ENCODE measurements around the gene OR7A5.
"Not testable (repeated sequence)": the region's sequence is repeated elsewhere in the genome, so short reads cannot be mapped to it uniquely, and the experiment has no call there.

Gene OR7A5

DNA sequence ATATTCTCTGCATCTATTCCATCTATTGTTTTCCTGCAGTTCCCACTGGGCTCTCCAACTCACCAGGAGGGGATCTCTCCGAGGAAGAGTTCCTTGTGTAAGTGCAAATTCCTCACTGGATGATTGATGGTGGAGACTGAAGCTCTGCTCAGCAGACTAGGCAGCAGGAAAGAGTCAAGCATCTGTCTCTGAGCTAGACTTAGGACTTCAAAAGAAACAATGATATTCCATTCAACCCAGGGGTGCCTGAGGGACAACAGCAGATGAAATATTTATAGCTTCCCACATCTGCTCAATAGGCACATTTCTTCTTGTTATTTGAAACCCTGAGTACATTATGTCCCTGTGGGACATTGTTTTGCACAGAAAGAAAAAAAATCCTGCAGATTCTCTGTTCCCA lies at the start of gene OR7A5, which contains the start of gene OR7C1:
TSS of gene OR7A5 (minus strand) at position 175 of the 400 bp plus-strand sequence. CDS start 6,944 bp downstream, outside the sequence.
TSS of gene OR7C1 (minus strand) at position 175 of the 400 bp plus-strand sequence. CDS start 35,049 bp downstream, outside the sequence.
- no peak for DNase-seq

DNA sequence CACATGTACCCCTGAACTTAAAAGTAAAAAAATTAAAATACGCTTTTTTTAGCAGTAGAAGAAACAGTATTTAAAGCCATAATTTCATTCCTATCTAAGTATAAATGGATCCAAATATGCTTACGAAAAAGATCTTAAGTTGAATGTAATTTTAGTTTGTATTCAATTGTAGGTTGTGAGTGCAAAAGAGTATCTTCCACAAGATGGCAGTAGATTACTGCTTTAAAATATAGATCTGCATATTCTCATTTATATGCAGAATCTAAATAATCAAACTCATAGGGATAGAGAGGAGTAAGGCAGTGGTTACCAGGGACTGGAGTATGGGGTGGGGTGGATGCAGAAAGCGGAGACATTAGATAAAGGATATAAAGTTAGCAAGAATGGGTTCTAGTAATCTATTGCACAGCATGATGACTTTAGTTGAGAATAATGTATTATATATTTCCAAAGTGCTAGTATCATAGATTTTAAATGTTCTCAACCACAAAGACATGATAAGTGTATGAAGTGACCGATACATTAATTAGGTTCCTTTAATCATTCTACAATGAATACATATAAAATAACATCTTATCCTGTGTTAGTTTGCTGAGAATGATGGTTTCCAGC lies 36.7 kb upstream of the OR7A5 start:
- DNase-seq = no peak

DNA sequence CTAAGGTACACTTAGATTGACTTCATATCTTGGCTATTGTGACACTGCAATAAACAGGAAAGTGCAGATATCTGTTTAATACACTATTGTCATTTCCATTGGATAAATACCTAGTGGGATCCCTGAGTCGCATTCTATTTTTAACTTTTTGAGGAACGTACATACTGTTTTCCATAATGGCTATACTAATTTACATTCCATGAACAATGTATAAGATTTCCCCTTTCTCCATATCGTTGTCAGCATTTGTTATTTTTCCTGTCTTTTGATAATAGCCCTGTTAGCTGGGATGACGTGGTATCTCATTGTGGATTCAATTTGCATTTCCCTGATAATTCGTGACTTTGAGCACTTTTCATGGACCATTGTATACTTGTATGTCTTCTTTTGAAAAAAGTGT lies 33.5 kb upstream of the OR7A5 start:
- no peak for DNase-seq

DNA sequence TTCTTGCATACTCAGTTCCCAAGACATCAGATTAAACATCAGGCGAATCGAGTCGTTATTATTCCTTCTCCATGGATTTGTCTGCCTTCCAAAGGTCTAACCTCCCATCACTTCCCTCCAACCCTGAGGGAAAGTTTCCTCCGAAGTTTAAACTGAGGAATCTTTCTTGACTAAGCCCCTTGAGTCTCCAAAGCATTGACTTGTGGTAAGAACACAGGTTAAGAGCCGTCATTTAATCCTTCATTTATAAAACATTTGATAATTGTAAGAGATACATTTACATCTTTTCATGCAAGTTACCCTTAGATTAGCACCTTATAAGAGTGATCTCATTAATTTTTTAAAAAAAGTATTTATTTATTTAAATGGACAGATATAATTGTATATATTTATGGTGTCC lies 13.8 kb upstream of the OR7A5 start, which contains the start of gene OR7A10:
TSS of gene OR7A10 (minus strand) at position 101 of the 400 bp plus-strand sequence. CDS start 7,045 bp downstream, outside the sequence.
- no peak for DNase-seq

DNA sequence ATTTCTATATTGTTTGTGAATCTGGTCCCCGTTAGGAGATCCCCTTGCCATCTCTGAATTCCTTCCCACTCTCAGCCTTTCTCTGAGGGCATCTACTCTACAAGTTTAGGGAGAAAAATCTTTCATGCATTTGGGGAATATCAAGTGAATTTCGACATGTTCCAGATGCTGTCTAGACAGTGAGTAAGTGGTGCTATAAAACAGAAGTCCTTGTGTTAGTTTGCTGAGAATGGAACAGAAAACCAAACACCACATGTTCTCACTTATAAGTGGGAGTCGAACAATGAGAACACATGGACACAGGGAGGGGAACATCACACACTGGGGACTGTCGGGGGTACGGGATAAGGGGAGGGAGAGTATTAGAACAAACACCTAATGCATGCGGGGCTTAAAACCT lies 8.6 kb upstream of the OR7A5 start:
- no peak for DNase-seq

DNA sequence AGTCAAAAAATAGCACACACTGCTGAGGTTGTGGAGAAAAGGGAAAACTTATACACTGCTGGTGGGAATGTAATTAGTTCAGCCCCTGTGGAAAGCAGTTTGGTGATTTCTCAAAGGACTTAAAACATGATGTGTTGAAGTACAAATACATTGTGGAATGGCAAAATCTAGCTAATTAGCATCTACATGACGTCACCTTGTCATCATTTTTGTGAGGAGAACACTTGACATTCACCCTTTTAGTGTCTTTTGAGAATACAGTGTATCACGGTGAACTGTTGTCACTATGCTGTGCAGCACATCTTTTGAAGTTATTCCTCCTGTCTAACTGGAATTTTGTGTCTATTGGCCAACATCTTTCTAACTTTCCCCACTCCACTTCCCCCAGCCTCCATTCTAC lies 8.2 kb upstream of the OR7A5 start:
- DNase-seq = no peak

DNA sequence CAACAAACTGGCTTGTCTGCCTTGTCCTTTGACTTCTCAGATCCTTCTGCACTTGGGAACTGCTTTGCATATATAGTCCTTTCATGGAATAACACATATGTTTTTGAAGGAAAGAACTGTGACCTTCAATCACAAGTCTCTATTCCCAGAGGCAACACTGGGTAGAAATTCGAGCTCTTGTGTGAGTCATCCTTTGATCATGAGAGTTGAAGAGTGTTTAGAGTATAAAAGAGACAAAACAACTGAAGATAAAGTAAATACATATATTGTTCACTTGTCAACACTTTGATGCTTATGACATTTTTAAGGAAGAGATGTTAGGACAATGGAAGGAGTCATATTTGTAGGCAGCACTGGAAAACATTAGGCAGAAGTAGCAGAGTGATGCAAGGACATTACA lies 5.2 kb upstream of the OR7A5 start:
- no peak for DNase-seq

DNA sequence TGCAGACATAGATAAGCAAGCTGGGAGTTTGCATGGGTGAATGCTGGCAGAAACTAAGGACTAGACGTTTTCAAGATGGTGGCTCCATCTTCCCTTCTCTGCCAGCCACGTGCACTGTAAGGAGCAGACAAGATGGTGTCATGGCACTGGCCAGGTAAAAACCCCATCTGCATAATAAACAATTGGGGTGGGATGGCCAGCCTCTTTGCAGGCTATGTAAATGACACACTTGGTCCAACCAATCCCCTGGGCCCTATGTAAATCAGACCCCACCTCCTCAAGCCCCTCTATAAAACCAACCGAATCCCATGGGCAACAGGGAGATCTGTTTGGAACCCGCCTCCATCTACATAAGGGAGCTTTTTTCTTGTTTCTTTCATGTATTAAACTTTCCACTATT lies 2.4 kb upstream of the OR7A5 start:
- DNase-seq = no peak

DNA sequence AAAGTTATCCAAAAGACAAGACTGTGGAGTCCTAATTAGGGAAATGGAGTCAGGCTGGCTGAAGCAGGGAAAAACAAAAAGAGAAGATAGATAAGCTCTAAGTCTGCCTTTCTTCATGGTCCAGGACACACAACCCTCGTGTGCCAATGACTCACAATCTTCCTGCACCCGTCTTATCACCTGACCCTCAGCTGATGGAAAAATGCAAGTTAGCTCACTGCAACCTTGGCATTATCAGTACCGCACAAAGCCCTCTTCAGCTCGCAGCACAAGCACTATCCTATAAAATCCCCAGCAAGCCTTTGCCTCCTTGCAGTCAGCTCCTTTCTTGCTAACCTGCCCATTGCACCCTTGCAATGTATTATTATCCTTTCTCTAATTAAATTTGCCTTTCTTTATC lies 4.3 kb downstream of the OR7A5 start:
- DNase-seq = no peak

DNA sequence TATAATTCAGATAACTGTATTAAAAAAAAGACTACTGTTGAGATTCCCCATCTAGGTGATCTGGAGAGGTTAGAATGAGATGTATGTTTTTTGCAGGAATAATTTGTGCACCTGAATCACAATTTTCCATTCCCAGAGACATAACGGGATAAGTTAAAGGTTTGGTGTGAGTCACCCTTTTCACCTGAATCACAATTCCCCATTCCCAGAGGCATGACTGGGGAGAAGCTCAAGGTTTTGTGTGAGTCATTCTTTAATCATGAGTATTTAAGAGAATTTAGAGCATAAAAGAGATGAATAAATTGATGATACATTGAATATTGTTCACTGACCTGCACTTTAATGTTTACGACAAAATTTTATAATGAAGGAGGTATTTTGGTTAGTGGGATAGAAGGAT lies 9.0 kb downstream of the OR7A5 start:
- DNase-seq = no peak

DNA sequence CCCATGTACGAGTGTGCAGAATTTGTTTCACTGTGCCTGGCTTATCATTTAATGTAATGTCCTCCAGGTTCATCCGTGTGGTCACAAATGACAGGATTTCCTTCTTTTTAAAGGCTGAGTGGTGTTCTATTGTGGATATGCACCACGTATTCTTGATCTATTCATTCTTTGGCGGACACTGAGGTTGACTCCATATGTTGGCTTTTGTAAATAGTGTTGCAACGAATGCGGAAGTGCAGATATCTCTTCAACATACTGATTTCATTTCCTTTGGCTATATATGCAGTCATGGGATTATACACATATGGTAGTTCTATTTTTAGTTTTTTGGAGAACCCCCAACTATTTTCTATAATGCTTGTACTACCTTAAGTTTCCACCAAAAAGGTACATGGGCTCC lies 13.0 kb downstream of the OR7A5 start:
- no peak for DNase-seq

DNA sequence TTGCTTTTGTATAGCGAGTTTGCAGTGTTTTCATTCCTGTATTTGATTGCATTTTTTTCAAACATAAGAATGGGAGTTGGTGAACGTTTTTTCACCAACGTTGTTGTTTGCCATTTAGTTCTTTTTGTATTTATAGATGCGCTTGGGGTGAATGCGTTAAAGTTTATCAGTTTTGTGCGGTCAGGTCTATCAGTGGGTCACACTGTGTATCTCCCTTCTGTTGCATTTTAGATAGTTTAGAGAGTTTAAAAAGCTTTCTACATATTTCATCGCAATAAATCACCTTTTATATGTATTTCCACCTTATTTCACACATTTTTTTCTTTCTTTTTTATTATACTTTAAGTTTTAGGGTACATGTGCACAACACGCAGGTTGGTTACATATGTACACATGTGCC lies 16.4 kb downstream of the OR7A5 start:
- no peak for DNase-seq

DNA sequence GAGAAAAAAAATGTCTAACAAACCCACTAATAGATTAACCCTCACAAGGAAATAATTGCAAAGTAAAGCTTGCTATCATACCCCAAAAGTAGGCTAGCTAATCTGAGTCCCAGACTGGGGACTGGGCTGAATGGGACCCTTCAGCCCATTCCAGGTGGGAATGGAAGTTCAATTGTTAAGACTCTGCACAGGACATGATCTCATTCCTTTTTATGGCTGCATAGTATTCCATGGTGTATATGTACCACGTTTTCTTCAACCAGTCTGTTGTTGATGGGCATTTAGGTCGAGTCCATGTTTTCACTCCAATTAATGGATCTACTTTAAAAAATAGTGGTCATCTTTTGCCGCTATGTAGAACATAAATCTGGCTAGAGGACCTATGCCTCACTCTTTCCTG lies 17.9 kb downstream of the OR7A5 start:
- DNase-seq = no peak

DNA sequence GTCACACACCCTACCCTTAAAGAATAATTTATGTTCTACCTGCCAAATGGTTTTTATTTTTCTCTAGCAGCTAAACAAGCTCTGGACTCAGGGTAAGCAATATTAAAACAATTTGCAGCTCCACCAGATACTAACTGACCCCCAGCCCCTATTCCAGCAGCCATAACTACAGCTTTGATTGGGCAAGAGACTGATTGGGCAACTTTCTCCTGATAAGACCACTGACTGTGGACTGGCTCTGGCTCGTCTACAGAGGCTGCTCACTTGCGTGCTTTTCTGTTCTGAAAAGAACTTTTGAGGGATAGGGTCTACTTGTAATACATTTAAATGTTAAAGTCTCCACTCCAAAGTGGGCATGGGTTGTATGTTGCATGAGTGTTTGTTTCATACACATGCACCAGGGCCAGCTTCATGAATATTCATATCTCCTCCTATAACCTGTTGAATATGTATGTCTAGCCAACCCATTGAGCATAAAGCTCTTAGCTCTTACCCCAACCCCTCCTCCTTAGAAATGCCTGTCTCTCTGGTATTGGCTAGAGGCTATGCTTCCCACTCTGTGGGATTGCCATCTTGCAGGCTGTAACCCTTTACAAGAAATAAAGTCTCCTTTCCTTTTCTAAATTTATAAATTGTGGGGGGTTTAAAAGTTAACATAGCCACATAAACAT lies 19.9 kb downstream of the OR7A5 start:
- no peak for DNase-seq

DNA sequence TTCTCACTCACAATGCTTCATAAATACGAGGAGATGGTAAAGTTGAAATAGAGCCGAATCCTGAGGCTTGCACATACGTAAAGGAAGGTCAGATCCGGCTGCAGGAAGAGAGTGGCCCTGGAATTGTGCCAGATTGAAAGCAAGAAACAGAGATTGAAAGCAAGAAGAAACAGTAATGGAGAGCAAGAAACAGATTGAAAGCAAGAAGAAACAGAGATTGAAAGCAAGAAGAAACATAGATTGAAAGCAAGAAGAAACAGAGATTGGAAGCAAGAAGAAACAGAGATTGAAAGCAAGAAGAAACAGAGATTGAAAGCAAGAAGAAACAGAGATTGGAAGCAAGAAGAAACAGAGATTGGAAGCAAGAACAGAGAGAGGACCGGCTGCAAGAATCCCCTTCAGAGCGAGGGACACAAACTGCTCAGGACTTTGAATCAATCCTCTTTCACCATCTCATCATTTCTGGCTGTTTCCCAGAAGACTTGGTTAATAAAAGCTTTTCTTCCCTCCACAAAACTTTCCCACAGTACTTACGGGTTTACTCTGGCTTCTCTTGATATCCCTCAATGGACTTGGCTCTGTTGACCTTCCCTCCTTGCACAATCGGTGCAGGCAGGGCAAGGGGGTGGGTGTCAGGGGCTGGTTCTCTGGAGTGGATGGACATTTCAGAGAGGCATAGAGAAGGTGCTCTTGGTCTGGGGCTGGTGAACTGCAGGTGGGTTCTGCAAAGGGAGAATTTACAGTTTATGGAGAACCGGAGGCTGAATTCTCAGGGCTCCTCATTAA lies 25.5 kb downstream of the OR7A5 start:
- no peak for DNase-seq

DNA sequence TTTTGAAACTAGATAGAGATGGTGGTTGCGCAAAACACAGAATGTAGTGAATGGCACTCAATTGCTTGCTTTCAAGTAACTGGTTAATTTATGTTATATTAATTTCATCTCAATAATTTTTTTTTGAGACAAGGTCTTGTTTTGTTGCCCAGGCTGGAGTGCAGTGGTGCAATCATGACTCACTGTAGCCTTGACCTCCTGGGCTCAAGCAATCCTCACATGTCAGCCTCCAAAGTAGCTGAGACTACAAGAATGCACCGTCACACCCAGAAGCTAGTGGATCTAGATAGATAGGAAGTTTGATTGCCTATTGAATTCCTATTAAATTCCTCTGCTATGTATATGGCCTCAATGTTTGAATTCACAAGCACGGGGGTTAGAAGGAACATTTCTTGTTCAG lies 30.2 kb downstream of the OR7A5 start:
- no peak for DNase-seq

DNA sequence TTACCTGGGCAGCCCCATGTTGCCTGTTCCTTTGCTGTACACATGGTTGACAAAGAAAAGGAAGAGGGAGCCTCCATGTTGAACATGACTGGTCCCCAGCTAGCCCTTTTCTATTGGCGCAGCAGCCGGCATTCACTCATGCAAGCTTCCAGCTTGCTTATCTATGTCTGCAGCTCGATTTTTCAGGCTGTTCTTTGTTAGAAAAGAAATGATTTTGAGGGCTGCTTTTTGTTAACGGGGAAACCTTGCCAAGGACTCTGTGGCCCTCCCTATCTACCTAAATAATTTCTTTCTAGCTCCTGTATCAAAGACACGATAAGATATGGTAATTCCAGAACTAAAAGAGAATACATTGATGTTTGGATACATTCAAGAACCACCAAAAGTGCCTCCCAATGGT lies 36.2 kb downstream of the OR7A5 start:
- DNase-seq = no peak

DNA sequence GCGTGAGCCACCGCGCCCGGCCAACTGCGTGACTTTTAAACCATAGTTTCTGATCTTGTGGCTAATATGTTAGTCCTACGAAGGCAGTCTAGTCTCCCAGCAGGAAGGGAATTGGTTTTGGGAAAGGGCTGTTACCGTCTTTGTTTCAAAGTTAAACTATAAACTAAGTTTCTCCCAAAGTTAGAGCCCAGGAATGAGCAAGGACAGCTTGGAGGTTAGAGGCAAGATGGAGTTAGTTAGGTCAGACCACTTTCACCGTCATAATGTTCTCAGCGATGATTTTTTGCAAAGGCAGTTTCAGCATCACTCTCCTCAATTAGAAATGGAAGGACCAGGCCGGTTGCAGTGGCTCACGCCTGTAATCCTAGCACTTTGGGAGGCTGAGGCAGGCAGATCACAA lies 39.0 kb downstream of the OR7A5 start:
- DNase-seq = no peak

DNA sequence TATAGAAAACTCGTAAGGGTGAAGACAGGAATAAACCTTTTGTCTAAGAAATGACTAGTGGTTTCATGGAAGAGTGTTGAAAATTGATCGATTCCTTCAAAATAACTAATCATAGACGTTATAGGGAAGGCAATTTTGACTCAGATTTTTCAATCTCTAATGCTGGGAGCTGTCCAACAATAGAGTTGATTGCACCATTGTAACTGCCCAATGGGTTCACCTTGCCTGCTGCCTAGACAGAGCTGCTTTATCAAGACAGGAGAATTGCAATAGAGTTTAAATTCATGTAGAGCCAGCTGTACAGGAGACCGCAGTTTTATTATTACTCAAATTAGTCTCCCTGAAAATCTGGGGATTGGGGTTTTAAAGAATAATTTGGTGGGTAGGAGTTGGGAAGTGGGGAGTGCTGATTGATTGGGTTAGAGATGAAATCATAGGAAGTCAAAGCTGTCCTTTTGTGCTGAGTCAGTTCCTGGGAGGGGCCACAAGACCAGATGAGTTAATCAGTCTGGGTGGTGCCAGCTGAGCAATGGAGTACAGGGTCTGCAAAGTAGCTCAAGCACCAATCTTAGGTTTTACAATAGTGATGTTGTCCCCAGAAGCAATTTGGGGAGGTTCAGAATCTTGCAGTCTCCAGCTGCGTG lies 39.8 kb downstream of the OR7A5 start:
- no peak for DNase-seq

DNA sequence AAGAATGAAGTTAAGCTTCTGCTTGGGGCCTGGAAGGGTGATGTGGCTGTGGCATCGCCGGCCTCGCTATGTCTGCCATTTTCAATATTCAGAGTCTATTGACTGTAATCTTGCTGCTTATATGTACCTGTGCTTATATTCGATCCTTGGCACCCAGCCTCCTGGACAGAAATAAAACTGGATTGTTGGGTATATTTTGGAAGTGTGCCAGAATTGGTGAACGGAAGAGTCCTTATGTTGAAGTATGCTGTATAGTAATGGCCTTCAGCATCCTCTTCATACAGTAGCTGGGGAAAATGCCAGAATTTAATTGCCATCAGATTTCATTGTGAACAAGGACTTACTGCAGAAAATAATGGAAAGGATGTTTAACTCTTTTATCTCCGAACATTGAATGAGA lies 42.7 kb downstream of the OR7A5 start:
- DNase-seq = not testable (repeated sequence)

DNA sequence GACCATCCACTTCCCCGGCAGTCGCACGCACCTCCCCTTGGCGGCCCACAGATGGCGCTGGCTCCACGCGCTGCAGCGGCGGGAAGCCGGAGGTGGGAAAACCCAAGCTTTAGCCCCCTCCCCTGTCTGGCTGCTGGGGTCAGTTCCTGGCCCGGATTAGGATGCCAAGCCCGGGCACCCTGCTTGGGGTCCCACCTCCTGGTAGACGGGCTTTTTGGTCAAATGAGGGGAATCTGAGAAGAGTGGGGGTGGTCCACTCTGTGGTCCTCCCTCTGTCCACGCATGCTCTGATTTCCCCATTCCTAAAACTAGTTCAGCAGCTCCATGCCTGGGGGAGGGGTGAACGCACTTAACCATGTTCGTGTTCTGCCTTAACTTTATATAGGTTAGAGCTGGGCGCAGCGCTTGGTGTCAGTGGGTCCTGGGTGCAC lies 48.5 kb downstream of the OR7A5 start:
- DNase-seq = no peak

DNA sequence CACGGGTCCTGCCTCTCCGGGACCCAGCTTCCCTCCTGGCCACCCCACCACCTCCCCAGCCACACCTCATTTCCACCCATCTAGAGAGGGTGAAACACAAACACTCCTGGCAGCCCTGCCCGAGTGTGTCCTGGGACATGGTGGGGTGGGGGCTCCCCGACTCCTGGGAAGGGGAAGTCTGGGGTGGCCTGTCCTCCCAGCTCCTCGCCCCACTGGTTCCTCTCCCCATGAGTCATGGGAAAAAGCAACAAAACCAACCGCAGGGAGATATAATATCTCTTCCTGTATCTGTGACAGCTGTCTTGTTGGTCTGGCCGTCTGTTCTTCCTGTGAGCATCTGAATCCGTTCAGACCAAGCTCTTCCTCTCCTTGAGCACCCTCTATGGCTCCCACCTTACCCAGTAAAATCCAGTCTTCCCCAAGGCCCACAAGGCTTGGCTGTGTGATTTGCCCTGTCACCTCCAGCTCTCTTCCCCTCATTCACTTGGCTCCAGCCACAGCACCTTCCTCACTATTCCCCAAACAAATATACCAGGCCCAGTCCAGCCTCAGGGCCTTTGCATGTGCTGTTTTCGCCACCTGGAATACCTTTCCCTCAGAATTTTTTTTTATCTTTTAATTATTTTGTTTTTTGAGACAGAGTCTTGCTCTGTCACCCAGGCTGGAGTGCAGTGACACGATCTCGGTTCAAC lies 49.7 kb downstream of the OR7A5 start:
- not testable (repeated sequence) for DNase-seq

DNA sequence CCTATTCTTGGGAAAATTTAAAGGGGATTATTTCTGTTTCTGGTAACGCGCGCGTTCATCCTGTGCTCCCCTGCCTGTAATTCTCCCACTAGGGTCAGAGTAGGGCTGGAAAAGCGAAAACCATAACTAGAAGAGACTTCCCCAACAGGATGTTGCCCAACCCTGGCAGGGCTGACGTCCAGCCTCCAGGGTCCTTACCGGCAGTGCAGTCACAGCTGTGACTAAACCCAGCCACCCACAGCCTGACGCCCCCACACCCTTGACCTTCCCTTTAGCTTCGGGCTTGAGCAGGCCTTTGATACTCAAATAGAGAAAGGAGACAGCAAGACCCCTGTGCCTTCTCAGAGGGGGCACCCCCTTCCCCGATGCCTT lies 50.3 kb downstream of the OR7A5 start:
- DNase-seq = not testable (repeated sequence)

Data from DMS 273 treated with DMSO at 0.1 percent for 48 hours (cell line).